Brain microvascular endothelial cell (primary cell): ENCODE data around the gene VOPP1.

Experiments used
- DNase-seq: peaks from one replicate; pipeline ENCODE4 v3.0.0-alpha.2; 2020
- H3K27ac ChIP-seq: fragments of 250-450 bp; sonication (Bioruptor Pico); 2 replicates; pipeline ENCODE4 v1.5.1; 2020; ENCODE audit warnings: mild to moderate bottlenecking, moderate library complexity
- H3K27me3 ChIP-seq: fragments of 250-450 bp; sonication (Bioruptor Pico); replicated peaks from 2 replicates; pipeline ENCODE4 v1.5.1; 2020; ENCODE audit warnings: mild to moderate bottlenecking
- H3K36me3 ChIP-seq: fragments of 250-450 bp; sonication (Bioruptor Pico); replicated peaks from 2 replicates; pipeline ENCODE4 v1.5.1; 2020; ENCODE audit warnings: mild to moderate bottlenecking
- H3K4me3 ChIP-seq: 2 replicates; pipeline ENCODE4 v1.5.1; 2011; ENCODE audit warnings: low read depth, mild to moderate bottlenecking, control low read depth, low read length, moderate library complexity
- CTCF ChIP-seq: IDR thresholded peaks from 2 replicates; pipeline ENCODE4 v1.5.1; 2011; ENCODE audit warnings: low read depth, mild to moderate bottlenecking, moderate library complexity, low read length, control low read depth, inconsistent platforms; ENCODE audit errors: missing control alignments
- in situ Hi-C: cut with HindIII; loops from 2 replicates; pipeline ENCODE4 v1.10.0; 2017; ENCODE audit warnings: low sequenced_read_pairs, low pct_ligation_motif_present

Gene VOPP1

DNA sequence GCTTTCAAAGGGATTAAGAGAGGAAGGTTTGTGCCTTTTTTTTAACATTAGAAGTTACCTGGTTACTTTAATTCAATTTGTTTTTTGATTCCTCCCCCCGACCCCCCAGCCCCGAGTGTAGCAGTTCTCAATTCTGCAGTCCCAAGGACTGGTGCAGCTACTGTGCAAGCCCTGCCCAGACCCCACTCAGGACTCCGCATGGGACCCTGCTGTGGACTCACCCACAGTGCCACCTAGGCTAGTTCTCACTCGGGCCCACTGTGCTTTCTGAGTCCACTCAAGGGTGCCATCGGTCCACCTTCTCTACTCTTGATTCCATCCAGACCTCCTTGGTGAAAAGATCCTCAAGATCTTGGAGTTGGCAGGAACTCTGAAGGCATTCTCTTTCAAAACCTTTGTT lies 77.4 kb downstream of the VOPP1 start:
- peaks cover 28% of the 10 kb centered on the region for H3K36me3 ChIP-seq
- in situ Hi-C loops = no loop called here
- no peak overlapping the region for H3K27ac ChIP-seq
- DNase-seq = no peak
- no peak for TF ChIP-seq CTCF
- no peaks in the 10 kb centered on the region for H3K27me3 ChIP-seq
- no peak overlapping the region for H3K4me3 ChIP-seq

DNA sequence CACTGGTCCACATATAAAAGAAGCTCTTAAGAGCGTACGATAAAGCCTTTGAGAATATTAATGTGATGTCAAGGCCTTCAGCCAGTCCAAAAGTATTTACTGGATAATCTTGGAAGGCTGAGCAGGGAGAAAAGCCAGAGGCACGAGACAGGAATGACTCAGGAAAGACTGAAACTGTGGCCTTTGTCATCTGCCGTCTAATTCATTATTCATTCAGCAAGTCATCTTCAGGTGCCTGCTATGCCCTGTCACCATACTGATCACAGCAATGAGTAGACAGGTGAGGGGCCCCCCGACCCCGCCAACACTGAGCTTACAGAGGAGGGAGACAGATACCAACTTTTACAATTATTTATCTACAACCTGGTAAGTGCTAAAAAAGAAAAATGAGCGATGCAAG lies 78.9 kb downstream of the VOPP1 start:
- no peak for TF ChIP-seq CTCF
- Histone ChIP-seq H3K36me3 (peaks cover 39% of the 10 kb centered on the region), H3K4me3 (no peak overlapping the region), H3K27ac (no peak overlapping the region), H3K27me3 (no peaks in the 10 kb centered on the region)
- no peak for DNase-seq
- in situ Hi-C loops = no loop called here

GRCh38 chr7:55491346-55491745 lies 81.0 kb downstream of the VOPP1 start:
- in situ Hi-C loops = no loop called here
- TF ChIP-seq CTCF = no peak
- H3K27me3 ChIP-seq = no peaks in the 10 kb centered on the region
- no peak for DNase-seq
- H3K27ac ChIP-seq = no peak overlapping the region
- no peak overlapping the region for H3K4me3 ChIP-seq
- peaks cover 32% of the 10 kb centered on the region for H3K36me3 ChIP-seq

DNA sequence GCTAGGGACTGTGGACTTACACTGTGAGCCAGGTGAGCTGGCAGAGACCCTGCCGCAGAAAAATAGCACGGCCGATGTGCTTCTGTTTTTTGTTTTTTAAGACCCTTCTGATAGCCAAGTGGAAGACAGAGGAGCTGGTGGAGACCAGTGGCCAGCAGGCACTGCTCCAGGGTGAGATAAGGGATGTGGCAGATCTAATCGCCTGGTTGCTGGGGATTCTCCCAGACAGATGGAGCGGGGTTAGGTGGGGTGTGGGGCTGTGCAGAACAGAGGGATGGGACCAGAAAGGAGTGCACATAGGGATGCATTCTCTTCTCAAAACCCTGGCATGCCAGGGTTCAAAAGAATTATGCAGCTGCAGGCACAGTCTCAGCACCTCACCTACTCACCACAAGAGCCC lies 82.2 kb downstream of the VOPP1 start:
- DNase-seq = no peak
- H3K27ac ChIP-seq = no peak overlapping the region
- in situ Hi-C loops = no loop called here
- no peaks in the 10 kb centered on the region for H3K27me3 ChIP-seq
- TF ChIP-seq CTCF = no peak
- H3K36me3 ChIP-seq = peaks cover 26% of the 10 kb centered on the region
- no peak overlapping the region for H3K4me3 ChIP-seq

DNA sequence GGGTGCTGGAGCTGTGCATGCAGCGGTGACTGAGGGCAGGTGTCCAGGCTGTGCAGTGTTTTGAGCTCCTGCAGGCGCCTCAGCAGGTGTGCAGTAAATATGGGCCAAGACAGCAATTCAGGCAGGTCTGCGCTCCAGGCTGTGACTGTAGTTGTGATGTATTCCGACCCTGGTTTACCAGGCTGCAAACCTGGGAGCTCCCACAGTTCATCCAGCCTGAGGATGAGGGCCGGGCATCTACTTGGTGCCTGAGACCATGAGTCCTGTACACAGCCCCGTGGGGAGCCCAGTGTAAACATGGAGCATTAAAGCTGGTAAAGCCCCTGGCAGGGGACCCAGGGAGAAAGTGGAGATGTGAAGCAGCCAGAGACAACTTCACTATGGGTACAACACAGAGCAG lies 82.8 kb downstream of the VOPP1 start:
- no peak for DNase-seq
- H3K4me3 ChIP-seq = no peak overlapping the region
- H3K36me3 ChIP-seq = peaks cover 26% of the 10 kb centered on the region
- H3K27ac ChIP-seq = no peak overlapping the region
- no peaks in the 10 kb centered on the region for H3K27me3 ChIP-seq
- TF ChIP-seq CTCF = no peak
- in situ Hi-C loops = no loop called here

DNA sequence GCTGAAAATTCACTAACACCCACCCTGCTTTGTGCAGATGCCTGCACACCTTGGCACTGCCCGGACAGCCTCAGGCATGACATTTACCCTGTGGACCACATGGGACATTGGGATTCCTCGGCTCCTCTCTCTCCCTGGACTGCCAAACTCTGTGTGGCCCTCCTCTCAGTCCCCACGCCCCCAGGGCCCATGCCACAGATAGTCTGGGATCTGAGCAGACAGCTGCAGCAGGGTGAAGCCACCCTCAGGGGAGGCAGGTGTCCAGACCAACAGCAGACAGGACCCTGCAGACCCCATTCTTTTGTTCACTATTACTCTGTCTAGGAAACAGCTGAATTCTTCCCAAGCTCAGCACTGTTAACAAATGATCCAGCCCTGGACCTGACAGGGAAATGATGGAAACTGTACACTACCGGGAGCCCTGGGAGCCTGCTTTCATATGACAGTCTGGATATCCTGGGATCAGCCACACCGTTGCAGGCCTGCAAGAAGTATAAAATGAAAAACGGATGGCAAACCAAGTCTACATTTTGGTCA lies 83.4 kb downstream of the VOPP1 start:
- Histone ChIP-seq H3K27ac (no peak overlapping the region), H3K27me3 (no peaks in the 10 kb centered on the region), H3K4me3 (no peak overlapping the region), H3K36me3 (peaks cover 28% of the 10 kb centered on the region)
- TF ChIP-seq CTCF = no peak
- DNase-seq = no peak
- in situ Hi-C loops = no loop called here
